Measurements from ENCODE around the gene DPYSL4. TPM values are rescaled to one million over a fixed set of nuclear protein-coding genes. Genes with fewer than 3 reads are reported as not detected.

Gene DPYSL4
- total RNA-seq, 1 donor from 2014 or later: 5.6 TPM

- DNase-seq (ENCODE audit: low read depth in 2 of 2): no peak
Measured at GRCh38 chr10:132226586-132227405, 40.0 kb downstream of the DPYSL4 start.

- no peak for DNase-seq (ENCODE audit: low read depth in 2 of 2)
Measured at GRCh38 chr10:132227851-132228390, 41.2 kb downstream of the DPYSL4 start.

DNA sequence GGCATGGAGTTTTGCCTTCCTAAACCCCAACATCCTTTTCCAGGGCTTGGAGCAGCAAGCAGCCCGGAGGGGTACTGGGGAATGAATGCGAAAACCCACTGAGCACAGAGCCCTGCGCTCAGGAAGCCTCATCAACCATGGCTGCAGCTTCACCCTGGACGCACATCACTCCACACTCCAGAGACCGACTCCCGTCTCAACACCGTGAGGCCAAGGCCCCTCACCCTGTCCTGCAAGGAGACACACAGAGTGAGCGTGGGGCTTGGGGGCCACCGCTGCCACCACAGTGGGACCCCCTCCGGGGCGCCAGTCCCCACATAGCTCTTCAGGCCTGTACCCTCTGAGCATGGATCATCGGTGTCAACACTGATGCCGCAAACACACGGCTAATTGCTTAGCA, 41.9 kb downstream of the DPYSL4 start:
- no peak for DNase-seq (ENCODE audit: low read depth in 2 of 2)

- DNase-seq (ENCODE audit: low read depth in 2 of 2): no peak
Measured at GRCh38 chr10:132229096-132229495, 42.3 kb downstream of the DPYSL4 start.

DNA sequence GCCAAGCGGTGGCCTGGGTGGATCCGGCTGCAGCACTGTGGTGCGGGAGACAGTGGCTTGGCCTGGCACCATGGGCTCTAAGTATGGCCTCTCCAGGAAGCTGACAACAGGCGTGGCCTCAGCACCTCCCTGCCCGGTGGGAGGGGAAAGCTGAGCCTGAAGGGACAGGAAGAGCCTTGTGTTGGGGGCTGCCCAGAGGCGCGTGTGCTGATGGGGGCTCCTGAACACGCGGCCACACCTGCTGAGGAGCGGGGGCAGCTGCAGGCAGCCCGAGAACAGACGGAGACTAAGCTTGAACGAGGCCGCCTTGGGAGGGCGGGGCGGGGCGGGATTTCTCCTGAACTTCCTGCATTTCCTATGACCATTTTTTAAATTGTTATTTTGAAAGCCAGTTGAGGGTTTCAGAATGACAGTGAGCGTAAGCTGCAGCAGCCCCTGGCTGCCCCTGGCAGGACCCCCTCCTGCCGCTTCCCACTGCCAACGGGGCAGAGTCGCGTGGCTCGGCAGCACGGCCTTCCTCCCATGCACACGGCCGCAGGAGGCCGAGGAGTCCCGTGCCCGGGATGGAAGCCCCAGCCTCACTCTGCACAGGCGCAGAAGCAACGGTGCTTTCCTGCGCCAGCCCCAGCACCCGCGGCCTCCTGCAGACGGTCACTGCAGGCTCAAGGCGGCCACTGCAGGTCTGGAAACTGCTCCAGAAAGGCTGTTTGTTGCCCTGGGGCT, 43.2 kb downstream of the DPYSL4 start:
- DNase-seq (ENCODE audit: low read depth in 2 of 2): peak in 1 of 2 donors; percentile 55

DNA sequence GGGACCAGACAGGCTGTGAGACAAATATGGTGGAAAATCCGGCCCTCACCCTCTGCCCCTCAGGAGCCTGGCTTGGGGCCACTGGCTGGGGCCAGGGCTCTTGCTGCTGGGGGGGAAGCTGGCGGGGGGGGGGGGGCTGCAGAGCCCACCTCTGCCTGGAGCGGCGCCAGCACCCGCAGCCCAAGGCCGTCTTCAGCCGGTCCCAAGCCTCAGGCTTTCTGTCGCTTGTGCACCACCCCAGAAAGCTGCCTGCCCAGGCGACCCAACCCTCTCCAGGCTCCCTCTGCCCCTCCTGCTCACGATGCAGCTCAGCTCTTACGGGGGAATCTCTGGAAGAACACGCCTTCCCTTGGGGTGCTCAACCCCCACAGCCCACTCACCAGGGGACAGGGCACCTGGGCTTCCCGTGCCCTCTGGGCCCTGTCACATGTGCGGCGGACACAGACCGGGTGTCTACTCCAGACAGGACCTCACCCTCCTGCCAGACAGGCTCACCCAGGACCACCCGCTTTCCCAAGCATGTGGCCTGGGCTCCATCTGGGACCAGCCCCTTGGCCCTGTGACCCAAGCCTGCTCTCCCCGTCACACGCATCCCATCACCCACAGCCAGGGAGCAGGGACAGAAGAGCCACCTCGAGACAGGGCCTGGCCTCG, 43.9 kb downstream of the DPYSL4 start:
- no peak for DNase-seq (ENCODE audit: low read depth in 2 of 2)

DNA sequence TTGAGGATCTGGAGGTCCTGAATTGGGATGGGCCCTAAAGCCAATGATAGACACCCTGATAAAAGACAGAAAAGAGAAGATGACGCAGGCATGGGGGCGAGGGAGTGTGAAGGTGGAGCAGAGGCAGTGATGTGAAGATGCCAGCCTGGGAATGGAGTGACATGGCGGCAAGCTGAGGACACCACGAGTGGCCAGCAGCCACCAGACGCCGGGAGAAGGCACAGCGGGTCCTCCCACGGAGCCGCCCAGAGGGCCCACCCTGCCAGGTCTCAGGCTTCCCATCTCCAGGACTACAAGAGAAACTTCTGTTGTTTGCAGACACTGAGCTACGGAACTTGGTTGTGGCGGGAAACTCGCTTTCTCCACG, 44.9 kb downstream of the DPYSL4 start:
- no peak for DNase-seq (ENCODE audit: low read depth in 2 of 2)

DNA sequence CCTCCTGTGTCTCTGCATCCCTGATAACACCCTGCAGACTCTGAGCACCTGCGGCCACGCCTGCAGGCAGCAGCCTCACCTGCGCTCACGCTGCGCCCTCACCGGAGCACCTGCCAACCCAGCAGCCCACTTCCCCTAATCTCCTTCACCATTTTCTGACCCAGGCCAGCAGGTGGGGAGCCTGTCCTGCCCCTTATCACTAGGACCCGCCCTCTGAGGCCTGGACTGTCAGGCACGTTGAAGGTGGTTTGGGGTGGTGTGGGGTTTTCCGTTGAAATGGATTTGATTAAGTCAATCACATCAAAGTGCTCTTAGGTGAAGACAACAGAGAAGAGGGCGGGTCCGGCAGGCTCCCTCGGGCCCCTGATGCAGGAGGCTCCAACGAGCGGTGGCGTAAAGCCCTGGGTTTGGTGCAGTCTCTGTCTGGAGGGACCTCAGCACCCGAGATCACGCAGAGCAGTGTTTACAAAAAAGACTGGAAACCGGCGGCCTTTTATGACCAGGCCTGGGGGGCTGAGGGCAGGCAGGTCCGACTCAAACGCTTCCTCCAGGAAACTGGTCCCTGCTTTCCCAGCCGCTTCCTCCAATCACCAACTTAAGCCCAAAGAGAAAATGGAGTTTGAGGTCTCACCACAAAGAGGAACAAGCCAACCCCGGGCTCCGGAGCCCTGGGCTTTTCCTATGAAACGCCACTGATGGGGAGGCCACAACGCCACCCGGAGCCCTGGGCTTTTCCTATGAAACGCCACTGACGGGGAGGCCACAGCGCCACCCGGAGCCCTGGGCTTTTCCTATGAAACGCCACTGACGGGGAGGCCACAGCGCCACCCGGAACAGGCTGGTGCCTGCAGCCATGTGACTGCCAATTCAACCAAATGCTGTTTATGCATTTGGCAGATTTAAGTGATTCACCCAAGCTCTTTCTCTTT, 45.5 kb downstream of the DPYSL4 start:
- peak in 1 of 2 donors; percentile 9 for DNase-seq (ENCODE audit: low read depth in 2 of 2)

DNA sequence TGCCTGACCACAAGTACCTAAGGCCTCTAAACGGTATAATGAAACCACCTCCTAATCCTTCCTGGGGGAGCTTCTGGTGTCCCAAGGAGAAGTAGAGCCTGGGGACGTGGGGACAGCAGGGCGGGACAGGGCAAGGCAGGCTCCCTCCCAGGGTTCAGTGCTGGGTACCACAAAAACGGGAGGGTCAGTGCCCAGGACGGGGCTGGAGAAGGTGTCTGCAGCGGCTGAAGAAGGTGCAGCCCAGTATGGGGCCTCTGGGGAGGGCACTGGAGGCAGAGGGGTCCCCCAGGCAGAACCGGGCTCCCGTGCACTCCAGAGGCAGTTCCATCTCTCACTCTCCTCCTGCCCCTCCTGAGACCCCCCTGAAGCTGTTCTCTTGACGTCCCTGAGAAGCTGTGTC, 46.2 kb downstream of the DPYSL4 start:
- no peak for DNase-seq (ENCODE audit: low read depth in 2 of 2)

DNA sequence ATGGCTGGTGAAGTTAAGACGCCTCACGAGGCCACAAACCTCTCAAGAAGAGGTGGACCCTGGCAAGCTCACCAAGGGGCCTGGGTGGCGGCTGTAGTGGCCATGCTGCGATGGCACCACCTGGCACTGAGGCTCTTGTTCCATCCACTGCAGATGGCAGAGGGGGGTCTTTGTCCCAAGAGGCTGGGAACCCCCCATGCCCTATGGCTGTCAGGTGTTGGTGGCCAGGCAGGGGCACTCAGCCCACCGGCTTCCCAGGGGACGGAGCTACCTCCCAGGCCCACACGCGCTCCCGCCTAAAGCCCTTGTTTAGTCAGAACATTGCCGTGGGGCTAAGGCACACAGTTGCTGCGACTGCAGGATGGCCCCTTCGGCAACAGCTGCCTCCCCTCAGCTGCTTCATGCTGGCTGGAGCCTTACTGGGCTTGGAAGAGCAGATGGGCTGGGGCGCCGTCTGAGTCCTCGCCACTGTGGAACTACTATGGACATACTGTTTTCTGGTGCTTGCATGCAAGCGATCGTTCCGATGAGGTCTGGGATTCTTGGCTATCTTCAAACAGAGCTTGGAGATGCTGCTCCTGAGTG, 46.8 kb downstream of the DPYSL4 start:
- no peak for DNase-seq (ENCODE audit: low read depth in 2 of 2)

- DNase-seq (ENCODE audit: low read depth in 2 of 2): no peak
Measured at GRCh38 chr10:132234860-132235259, 48.1 kb downstream of the DPYSL4 start.

DNA sequence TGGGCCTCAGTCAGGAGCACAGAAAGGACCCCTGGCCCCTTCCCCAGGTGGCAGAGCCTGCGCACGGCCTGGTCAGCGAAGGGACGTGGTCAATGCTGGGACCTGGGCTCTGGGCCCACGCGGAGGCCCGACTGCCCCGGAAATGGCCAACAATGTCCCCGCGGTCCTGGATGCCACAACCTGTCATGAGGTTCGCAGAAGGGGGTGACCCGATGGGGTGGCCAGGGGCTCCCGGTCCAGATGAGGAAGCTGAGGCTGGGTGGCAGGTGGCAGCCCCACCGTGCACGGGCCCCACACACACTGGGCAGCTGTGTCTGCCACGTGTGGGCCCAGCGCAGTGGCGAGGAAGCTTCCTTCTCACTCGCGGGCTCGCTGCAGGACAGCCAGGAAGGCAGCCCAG, 49.4 kb downstream of the DPYSL4 start:
- DNase-seq (ENCODE audit: low read depth in 2 of 2): no peak

GRCh38 chr10:132236881-132237280, 50.1 kb downstream of the DPYSL4 start:
- no peak for DNase-seq (ENCODE audit: low read depth in 2 of 2)

DNA sequence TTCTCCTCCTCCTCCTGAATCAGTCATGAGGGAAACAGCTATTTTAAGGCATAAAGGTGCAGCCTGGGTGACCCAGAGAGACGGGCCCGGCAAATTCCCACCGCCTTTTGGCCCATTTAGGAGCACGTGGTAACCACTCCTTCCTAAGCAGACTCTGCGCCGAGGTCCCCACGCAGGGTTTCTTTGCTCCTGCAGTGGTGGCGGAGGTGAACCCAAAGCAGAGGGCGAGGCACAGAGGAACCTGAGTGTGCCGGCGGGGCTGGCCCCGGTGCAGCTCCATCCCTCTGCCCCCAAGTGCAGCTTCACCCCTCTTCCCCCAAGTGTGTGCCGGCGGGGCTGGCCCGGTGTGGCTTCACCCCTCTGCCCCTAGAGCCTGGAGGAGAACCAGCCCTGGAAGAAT, 50.6 kb downstream of the DPYSL4 start:
- no peak for DNase-seq (ENCODE audit: low read depth in 2 of 2)

- DNase-seq (ENCODE audit: low read depth in 2 of 2): no peak
Measured at GRCh38 chr10:132237871-132238270, 51.1 kb downstream of the DPYSL4 start.

DNA sequence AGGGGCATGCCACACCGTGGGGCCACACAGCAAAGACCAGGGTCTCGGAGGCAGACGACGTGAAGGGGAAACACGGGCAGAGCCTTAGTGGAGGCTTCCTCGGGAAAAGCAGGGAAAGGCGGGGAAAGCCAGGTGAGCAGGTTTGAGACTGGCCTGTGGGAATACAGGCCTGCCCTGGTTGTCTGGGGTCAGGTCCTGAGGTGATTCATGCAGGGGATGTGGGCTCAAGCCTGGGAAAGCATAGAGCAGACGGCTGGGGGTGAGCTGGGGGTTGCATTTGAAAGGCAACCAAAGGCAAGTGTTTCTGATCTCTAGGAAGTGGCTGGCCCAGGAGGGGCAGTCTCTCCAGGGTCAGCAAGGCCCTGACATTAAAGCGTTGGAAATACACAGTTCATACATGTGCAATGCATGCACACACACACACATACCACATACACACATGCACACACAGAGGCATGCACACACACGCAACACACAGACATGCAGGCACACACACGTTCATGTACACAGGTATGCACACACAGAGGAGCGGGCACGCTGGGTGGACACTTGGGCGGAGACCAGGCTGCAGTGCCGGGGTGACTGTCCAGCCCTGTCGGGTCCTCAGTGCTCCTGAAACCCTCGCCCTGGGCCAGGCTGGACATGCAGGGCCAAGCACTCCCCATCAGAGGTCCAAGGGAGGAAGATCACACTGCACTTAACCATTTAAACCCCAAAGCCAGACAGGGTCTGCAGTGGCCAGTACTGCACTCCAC, 51.8 kb downstream of the DPYSL4 start:
- DNase-seq (ENCODE audit: low read depth in 2 of 2): no peak

GRCh38 chr10:132239126-132240031, 52.6 kb downstream of the DPYSL4 start:
- DNase-seq (ENCODE audit: low read depth in 2 of 2): no peak

- no peak for DNase-seq (ENCODE audit: low read depth in 2 of 2)
Measured at GRCh38 chr10:132240156-132240555, 53.4 kb downstream of the DPYSL4 start.

DNA sequence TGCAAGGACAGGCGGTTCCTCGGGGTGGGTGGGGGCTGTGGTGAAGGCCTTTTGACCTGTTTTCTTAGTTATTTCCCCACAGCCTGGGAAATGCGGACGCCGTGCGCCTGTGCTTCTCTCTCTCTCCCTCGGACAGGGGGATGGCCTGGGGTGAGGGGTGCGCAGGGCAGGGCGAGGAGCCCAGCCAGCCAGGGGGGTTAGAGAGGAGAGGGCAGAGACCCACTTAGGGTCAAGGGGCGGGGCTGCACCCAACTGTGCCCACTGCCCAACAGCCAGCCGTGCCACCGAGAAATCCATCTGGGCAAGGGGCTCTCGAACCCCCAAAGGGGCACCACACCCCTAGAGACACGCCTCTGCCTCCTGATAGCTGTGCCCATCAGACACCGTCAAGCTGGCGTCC, 53.8 kb downstream of the DPYSL4 start:
- no peak for DNase-seq (ENCODE audit: low read depth in 2 of 2)

Data from dermis microvascular lymphatic vessel endothelial cell (primary cell).